ENCODE data around the gene GPR158.

DNA sequence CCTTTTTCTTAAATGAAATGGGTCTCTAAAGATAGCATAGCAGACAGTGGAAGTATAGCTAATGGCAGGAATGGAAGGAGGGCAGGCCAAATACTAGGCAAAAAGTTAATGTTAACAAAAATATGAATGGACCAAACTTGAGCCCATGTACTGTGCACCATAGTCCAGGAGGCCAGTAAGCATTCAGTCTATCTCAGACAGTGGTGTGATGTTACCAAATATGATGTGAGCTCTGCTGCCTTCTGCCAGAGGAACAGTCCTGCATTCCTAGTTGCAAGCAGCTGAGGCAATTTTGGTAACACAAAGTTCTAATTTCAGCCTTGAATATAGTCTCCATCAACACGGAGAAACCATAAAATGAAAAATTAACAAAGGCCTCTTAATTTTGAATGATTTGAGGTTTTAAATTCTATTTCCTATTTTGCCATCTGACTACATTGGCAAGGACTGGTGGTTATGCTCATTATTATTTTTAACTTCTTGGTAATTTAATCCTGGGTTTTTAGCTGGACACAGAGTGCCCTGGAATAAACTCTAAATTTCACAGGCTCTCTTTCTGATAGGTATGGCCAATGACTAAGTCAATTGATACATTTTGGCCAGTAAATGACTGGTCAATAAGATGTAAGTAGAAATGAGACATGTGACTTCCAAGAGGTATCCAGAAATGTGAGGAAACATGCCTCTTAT is 442.2 kb downstream of the GPR158 start:
- TF ChIP-seq POLR2A (IDR thresholded peaks at IDR 0.05) (no peak), EP300 (IDR thresholded peaks at IDR 0.05) (no peak), POLR2AphosphoS5 (IDR thresholded peaks at IDR 0.05) (no peak)
- TF ChIP-seq, protein P1, sequence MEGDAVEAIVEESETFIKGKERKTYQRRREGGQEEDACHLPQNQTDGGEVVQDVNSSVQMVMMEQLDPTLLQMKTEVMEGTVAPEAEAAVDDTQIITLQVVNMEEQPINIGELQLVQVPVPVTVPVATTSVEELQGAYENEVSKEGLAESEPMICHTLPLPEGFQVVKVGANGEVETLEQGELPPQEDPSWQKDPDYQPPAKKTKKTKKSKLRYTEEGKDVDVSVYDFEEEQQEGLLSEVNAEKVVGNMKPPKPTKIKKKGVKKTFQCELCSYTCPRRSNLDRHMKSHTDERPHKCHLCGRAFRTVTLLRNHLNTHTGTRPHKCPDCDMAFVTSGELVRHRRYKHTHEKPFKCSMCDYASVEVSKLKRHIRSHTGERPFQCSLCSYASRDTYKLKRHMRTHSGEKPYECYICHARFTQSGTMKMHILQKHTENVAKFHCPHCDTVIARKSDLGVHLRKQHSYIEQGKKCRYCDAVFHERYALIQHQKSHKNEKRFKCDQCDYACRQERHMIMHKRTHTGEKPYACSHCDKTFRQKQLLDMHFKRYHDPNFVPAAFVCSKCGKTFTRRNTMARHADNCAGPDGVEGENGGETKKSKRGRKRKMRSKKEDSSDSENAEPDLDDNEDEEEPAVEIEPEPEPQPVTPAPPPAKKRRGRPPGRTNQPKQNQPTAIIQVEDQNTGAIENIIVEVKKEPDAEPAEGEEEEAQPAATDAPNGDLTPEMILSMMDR (IDR thresholded peaks at IDR 0.05), result no peak
